NCI-H2029 (cell line): Measurements from ENCODE around the gene METTL24.
"Not testable (repeated sequence)": the region's sequence is repeated elsewhere in the genome, so short reads cannot be mapped to it uniquely, and the experiment has no call there.

Experiments
- DNase-seq: peaks from one replicate; lab custom pipeline; 2025; lab: John Stamatoyannopoulos, UW

METTL24 gene

DNA sequence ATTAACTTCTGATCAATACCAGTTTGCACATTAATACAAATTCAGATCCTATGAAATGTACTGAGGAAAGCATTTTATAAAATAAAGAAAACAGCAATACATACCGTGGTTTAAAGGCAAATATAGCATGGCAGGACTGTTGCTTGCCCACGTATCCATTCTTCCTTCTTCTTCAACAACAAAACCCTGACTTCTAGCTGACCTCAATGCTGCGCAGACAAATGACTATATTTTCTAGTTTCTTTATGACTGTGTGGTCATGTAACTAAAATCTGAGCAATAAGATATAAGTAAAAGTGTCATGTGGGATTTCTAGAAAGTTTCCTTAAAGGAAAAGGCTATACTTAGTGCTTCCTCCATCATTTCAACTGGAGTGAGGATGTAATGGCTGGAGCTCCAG, 92.9 kb downstream of the METTL24 start:
- no peak for DNase-seq

DNA sequence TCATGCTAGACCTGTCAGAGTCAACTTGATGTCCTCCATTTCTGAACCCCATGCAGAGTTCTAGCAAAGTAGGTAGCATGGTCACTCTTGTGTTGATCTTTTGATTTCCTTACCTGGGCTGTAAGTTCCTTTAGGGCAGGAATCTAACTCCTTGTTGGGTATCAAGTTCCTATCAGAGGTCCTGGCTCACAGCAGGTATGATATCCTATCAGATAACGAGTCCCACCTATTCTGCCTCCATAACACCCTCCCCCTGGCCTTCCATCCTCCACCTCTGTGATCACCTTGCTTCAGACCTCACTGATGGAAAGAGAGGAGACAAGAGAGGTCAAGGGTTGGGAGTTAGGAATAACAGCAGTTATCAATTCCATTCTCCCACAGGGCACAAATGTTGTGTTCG, 101.8 kb downstream of the METTL24 start:
- no peak for DNase-seq

- no peak for DNase-seq
Measured at GRCh38 chr6:110255211-110255750, 102.9 kb downstream of the METTL24 start.

DNA sequence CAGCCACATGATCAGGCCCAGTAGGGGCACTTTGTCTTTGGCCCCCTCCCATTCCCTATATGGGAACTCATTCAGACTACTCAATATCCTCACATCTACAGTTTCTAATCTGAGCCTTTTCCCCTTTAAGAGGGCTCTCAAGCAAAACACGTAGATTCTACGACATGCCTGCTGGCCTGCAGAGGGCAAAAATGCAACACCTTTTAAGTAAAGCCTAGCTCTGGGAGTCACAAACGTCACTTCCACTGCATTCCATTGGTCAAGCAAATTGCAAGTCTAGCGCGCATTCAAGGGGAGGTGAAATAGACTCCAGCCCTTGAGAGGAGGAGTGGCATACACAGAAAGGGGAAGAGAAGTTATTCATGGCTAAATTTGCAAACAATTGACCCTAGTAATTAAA, 107.3 kb downstream of the METTL24 start:
- DNase-seq: no peak

- no peak for DNase-seq
Measured at GRCh38 chr6:110250058-110250457, 108.1 kb downstream of the METTL24 start.

GRCh38 chr6:110246900-110247546, 111.1 kb downstream of the METTL24 start:
- DNase-seq: no peak

DNA sequence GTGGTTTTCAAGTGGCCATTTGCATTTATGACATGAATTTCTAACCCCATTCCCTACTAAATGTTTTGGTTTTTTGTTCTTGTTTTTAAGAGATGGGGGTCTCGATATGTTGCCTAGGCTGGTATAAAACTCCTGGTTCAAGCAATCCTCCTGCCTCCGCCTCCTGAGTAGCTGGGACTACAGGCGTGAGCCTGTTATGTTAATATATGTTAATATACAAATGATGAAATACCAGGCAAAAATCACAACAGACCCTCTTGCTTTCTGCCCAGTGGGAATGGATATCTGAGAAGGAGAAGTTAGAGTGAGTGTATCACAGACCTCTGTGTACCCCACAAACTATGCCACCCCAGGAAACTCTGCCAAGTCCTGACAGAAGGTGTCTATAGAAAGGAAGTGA, 111.8 kb downstream of the METTL24 start:
- no peak for DNase-seq

DNA sequence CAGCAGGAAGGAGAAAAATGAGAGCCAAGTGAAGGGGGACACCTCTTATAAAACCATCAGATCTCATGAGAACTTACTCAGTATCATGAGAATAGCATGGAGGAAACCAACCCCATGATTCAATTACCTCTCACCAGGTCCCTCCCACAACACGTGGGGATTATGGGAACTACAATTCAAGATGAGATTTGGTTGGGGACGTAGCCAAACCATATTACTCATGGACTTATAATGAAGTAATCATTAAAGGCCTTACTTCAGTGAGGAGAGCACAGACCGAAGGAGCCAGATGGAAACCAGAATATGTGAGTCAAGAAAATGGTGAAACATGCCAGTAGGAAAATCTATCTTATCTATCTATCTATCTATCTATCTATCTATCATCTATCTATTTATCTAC, 113.5 kb downstream of the METTL24 start:
- DNase-seq: not testable (repeated sequence)

- no peak for DNase-seq
Measured at GRCh38 chr6:110239526-110240274, 118.4 kb downstream of the METTL24 start.

GRCh38 chr6:110236007-110236406, 122.1 kb downstream of the METTL24 start:
- DNase-seq: not testable (repeated sequence)

- peak; percentile 2 for DNase-seq
Measured at GRCh38 chr6:110233770-110234374, 124.3 kb downstream of the METTL24 start.

- DNase-seq: no peak
Measured at GRCh38 chr6:110232450-110232849, 125.7 kb downstream of the METTL24 start.

- DNase-seq: no peak
Measured at GRCh38 chr6:110226261-110226660, 131.9 kb downstream of the METTL24 start.

DNA sequence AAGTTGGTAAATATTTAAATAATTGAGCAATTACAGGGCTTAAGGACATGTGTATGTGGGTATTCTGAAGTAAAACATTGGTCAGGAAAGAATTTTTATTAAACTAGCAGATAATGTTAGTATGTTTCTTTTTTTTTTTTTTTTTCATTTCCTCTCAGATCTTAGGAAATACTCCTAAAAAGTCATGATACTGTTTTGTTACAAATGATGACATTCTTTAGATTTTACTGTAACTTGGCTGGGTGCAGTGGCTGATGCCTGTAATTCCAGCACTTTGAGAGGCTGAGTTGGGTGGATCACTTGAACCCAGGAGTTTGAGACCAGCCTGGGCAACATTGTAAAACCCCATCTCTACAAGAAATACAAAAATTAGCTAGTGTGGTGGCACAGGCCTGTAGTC, 136.4 kb downstream of the METTL24 start:
- no peak for DNase-seq

DNA sequence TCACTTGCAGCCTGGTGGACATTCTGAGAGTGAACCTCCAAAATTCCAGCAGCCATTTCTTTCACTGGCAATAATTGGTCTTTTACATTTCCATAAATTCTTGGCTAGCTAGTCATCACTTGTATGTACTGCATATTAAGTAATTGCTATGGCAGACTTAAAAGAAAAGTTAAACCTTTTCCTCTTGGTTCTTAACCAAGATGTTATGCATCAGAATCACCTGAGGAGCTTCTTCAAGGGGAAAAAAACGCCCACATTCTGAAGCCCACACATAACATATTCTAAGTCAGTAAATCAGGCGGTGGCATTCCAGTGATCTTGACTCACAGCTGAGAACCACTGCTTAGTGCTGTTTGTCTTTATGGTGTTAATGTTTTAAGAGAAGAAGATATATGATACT, 140.9 kb downstream of the METTL24 start:
- DNase-seq: no peak

DNA sequence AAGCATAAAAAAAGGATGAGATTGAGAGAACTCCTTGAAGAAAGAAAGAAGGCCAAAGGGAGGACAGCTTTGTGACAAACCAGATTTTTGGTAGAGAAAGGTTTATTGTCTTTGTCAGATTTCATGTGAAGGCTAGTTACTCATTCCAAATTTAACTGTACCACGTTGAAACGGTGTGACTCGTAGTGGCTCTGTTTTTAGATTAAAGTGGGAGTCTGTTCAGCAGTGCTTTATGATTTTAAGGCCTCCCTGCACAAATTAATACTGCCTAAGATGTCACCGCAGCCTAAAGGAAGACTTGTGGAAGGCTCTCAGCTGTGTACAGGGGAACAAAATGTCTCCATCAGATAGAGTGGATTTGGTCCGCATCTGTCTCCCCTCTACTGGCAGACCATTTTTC, 142.0 kb downstream of the METTL24 start:
- no peak for DNase-seq

DNA sequence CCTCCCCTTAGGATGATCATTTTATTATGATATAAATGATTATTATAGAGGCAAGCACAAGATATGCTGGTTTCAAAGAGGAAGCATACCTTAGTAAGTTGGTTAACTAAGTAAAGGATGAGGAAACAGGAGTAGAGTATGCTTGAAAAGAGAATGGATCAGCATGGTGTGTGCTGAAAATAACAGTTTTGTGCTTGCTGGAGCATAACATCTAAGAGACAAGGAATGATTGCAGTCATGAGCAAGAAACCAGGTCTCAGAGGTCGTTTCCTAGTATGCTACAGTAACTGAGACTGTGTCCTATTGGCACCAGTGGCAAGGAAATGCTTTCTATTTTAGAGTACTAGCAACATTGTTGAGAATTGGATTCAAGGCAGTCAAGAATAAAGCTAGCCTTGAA, 143.8 kb downstream of the METTL24 start:
- DNase-seq: no peak

DNA sequence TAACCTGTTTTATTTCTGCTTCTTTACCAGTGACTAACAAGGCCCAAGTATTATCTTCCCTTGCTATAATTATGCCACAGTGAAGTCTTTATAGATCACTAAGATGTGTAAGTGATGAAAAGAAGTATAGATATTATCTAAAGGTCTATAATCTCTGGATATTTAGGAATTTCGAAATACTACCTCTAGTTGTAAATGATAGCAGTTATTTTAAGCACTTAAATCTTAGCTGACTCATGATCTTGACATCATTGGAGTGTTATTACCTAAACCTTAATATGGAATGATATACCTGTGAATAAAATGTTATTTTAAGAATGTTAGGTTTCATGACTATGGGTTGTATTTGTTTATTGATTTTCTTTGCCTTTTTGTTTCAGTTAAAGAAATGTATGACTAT, 146.4 kb downstream of the METTL24 start:
- DNase-seq: no peak

GRCh38 chr6:110207652-110208051, 150.5 kb downstream of the METTL24 start:
- no peak for DNase-seq

GRCh38 chr6:110201151-110201884, 156.8 kb downstream of the METTL24 start:
- no peak for DNase-seq

DNA sequence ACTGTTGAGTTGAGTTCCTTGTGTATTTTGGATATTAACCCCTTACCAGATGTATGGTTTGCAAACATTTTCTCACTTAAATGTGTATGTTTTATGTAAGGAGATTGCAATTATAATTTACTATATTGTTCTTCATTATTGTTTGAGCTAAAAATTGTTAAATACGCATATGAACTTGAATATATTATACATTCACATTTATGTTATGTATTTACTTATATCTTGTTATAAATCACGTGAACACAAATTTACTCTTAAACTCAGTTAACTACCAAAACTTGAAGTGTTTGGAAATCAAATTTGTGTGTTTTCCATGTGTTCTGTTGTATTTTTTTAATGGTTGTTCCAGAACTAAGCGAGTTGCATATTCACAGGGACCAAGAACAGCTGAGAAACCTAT, 159.6 kb downstream of the METTL24 start:
- DNase-seq: no peak

- no peak for DNase-seq
Measured at GRCh38 chr6:110196874-110197273, 161.3 kb downstream of the METTL24 start.
